Activated T-helper 1 cell treated with anti-CD3 and anti-CD28 coated beads, Interleukin-12 subunit alpha, Interleukin-12 subunit beta, Interleukin-2, Interleukin-4 antibody, amounts not matched to agents 30 ng/mL and 10 ng/mL and 1 ng/mL, durations not matched to agents 14 hours and 24 hours and 36 hours (primary cell): Measurements from ENCODE around the gene KEL. TPM values are rescaled to one million over a fixed set of nuclear protein-coding genes. Genes with fewer than 3 reads are reported as not detected.

Source experiments
- DNase-seq: peaks from one replicate; pipeline ENCODE4 v3.0.0; 2021; ENCODE audit warnings: low spot score
- H3K27ac Mint-ChIP-seq: one replicate; pipeline ENCODE4 v1.8.0; 2021; ENCODE audit warnings: mild to moderate bottlenecking, mixed read lengths
- H3K27me3 Mint-ChIP-seq: one replicate; pipeline ENCODE4 v1.8.0; 2022; ENCODE audit warnings: mild to moderate bottlenecking, moderate library complexity, mixed read lengths; ENCODE audit not compliant: insufficient read depth
- H3K36me3 Mint-ChIP-seq: one replicate; pipeline ENCODE4 v1.8.0; 2021; ENCODE audit warnings: low read depth, mixed read lengths
- H3K4me1 Mint-ChIP-seq: one replicate; pipeline ENCODE4 v1.8.0; 2021; ENCODE audit warnings: low read depth, mixed read lengths
- H3K4me3 Mint-ChIP-seq: one replicate; pipeline ENCODE4 v1.8.0; 2021; ENCODE audit warnings: mild to moderate bottlenecking, moderate library complexity, mixed read lengths
- H3K9me3 Mint-ChIP-seq: one replicate; pipeline ENCODE4 v1.8.0; 2021; ENCODE audit warnings: mixed read lengths
- intact Hi-C: fragments of 100-400 bp; cut with micrococcal nuclease; formaldehyde crosslinking; loops from one replicate; pipeline ENCODE4 v1.15.1; 2024
- total RNA-seq: library from RNA; stranded (reverse); gene quantifications from 2 replicates; pipeline ENCODE4 v1.2.3, GENCODE V29; 2022

The KEL gene
- total RNA-seq, 1 donor from 2014 or later: not detected

DNA sequence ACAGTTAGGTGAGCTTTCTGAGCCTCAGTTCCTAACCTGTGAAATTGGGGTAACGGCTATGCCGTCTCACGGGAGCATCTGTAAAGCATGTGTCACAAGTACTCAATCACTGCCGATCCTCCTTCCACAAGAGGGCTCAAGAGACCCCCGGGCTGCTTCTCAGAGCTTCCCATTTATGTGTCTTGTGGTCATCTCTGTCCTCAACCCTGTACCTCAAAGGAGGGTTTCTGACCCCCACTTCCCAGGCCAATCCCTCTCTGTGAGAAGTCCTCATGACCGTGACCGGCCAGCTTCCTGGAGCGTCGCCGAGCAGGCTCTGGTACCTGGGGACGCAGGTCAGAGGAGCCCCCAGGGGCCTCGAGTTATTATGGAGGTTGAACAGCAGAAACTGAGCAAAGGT lies 28.1 kb downstream of the KEL start:
- Mint-ChIP-seq H3K27ac (no peak overlapping the region), H3K4me1 (no peaks in the 10 kb centered on the region), H3K9me3 (no peaks in the 10 kb centered on the region), H3K4me3 (no peak overlapping the region), H3K36me3 (no peaks in the 10 kb centered on the region), H3K27me3 (peaks cover 8% of the 10 kb centered on the region)
- DNase-seq: no peak
- intact Hi-C loops: no loop called here

GRCh38 chr7:142933624-142934023 lies 28.5 kb downstream of the KEL start, which contains the start of gene TRPV5:
TSS of gene TRPV5 (minus strand) at chr7:142933746. CDS start at chr7:142933459, 287 bp downstream.
- H3K27me3 Mint-ChIP-seq: peaks cover 5% of the 10 kb centered on the region
- DNase-seq: no peak
- H3K4me3 Mint-ChIP-seq: no peak within 1 kb of the TSS
- no peaks in the 10 kb centered on the region for H3K36me3 Mint-ChIP-seq
- intact Hi-C loops: no loop called here
- no peaks in the 10 kb centered on the region for H3K4me1 Mint-ChIP-seq
- no peaks in the 10 kb centered on the region for H3K9me3 Mint-ChIP-seq
- no peak within 1 kb of the TSS for H3K27ac Mint-ChIP-seq

DNA sequence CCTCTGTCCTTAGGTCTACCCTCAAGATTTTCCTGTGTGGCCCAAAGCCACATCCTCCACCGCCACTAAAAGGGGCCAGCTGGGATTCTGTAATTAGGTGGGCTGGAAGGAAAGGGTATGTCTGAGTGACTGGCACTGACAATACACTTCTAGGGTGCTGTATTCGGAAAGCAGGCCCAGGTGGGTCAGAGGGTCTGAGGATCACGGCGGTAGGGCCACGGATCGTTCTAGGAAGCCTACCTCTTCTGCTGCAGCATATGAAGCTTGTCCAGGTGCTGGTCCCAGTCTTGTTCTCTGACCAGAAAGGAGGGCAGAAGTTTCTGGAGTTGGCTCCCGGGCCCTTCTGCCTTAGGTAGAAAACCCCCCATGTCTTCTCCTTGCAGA lies 29.1 kb downstream of the KEL start:
- Mint-ChIP-seq H3K27ac (no peak overlapping the region), H3K4me3 (no peak overlapping the region), H3K4me1 (no peaks in the 10 kb centered on the region), H3K9me3 (no peaks in the 10 kb centered on the region), H3K27me3 (peaks cover 5% of the 10 kb centered on the region), H3K36me3 (no peaks in the 10 kb centered on the region)
- intact Hi-C loops: no loop called here
- no peak for DNase-seq

GRCh38 chr7:142932386-142933091 lies 29.6 kb downstream of the KEL start:
- H3K36me3 Mint-ChIP-seq: no peaks in the 10 kb centered on the region
- H3K27me3 Mint-ChIP-seq: peaks cover 5% of the 10 kb centered on the region
- intact Hi-C loops: no loop called here
- no peaks in the 10 kb centered on the region for H3K9me3 Mint-ChIP-seq
- DNase-seq: no peak
- no peaks in the 10 kb centered on the region for H3K4me1 Mint-ChIP-seq
- no peak overlapping the region for H3K27ac Mint-ChIP-seq
- no peak overlapping the region for H3K4me3 Mint-ChIP-seq

DNA sequence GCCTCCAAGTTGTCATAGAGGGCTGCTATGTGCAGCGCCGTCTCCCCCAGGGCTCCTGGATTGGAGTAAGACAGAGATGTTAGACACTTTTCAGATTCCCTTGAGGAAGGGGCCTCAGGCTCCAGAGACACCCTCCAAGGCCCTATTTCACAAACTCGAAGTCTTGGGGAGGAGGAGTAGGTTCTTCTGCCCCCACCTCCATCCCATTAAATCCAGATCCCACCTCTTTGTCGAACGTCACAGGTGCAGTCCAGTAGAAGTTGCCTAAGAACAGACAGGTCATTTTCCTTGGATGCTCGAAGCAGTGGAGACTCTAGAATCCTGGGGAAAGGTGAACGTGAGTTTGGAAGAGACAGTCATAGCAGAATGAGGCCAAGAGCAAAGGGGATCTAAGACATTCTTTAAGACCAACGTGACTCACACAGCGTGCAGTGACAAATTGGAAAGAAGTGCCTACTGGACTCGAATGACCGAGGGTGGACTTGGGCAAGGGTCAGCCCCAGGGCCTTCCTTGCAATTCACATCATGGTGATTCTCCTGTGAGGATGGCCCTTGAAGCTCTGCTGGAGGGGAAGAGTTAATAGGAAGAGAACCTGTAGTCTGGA lies 31.9 kb downstream of the KEL start:
- intact Hi-C loops: no loop called here
- Mint-ChIP-seq H3K4me1 (no peaks in the 10 kb centered on the region), H3K36me3 (no peaks in the 10 kb centered on the region), H3K27ac (no peak overlapping the region), H3K4me3 (no peak overlapping the region), H3K9me3 (no peaks in the 10 kb centered on the region), H3K27me3 (peaks cover 5% of the 10 kb centered on the region)
- no peak for DNase-seq

GRCh38 chr7:142927949-142928348 lies 34.2 kb downstream of the KEL start:
- no peak for DNase-seq

DNA sequence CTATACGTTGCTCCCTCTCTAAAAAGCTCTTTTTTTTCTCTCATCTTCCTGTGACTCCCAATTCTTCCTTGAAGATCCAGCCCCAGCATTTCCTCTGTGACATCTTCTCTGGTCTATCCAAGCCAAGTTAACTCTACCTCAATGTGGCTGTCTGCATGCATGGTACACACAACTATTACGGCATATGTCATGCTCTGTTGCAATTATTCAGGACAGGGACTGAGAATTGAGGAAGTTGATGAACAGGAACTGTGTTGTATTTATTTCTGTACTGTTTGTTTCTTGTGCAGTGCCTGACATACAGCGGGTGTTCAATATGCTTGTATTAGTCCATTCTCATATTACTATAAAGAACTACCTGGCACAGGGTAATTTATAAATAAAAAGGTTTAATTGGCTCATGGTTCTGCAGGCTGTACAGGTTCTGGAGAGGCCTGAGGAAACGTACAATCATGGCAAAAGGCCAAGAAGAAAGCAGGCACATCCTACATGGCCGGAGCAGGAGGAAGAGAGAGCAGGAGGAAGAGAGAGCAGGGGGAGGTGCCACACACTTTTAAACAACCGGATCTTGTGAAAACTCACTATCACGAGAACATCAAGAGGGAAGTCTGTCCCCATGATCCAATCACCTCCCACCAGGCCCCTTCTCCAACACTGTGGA lies 34.9 kb downstream of the KEL start:
- Mint-ChIP-seq H3K27ac (no peak overlapping the region), H3K9me3 (no peaks in the 10 kb centered on the region), H3K36me3 (no peaks in the 10 kb centered on the region), H3K4me1 (no peaks in the 10 kb centered on the region), H3K4me3 (no peak overlapping the region), H3K27me3 (no peaks in the 10 kb centered on the region)
- intact Hi-C loops: no loop called here
- no peak for DNase-seq

More at GRCh38 chr7:142927949-142928348, 34.2 kb downstream of the KEL start:
- Mint-ChIP-seq H3K9me3 (no peaks in the 10 kb centered on the region), H3K27me3 (peaks cover under 1% of the 10 kb centered on the region), H3K4me3 (no peak overlapping the region), H3K36me3 (no peaks in the 10 kb centered on the region), H3K4me1 (no peaks in the 10 kb centered on the region), H3K27ac (no peak overlapping the region)
- intact Hi-C loops: no loop called here

- DNase-seq: no peak
- intact Hi-C loops: no loop called here
- Mint-ChIP-seq H3K27me3 (no peaks in the 10 kb centered on the region), H3K4me1 (no peaks in the 10 kb centered on the region), H3K9me3 (no peaks in the 10 kb centered on the region), H3K27ac (no peak overlapping the region), H3K36me3 (no peaks in the 10 kb centered on the region), H3K4me3 (no peak overlapping the region)
Measured at GRCh38 chr7:142925413-142925812, 36.8 kb downstream of the KEL start.

GRCh38 chr7:142923391-142923790 lies 38.8 kb downstream of the KEL start:
- Mint-ChIP-seq H3K9me3 (no peaks in the 10 kb centered on the region), H3K36me3 (no peaks in the 10 kb centered on the region), H3K4me1 (no peaks in the 10 kb centered on the region), H3K27ac (no peak overlapping the region), H3K27me3 (no peaks in the 10 kb centered on the region), H3K4me3 (no peak overlapping the region)
- intact Hi-C loops: no loop called here
- no peak for DNase-seq

GRCh38 chr7:142919656-142920055 lies 42.5 kb downstream of the KEL start:
- no peaks in the 10 kb centered on the region for H3K36me3 Mint-ChIP-seq
- H3K4me3 Mint-ChIP-seq: no peak overlapping the region
- H3K27ac Mint-ChIP-seq: no peak overlapping the region
- intact Hi-C loops: no loop called here
- no peak for DNase-seq
- H3K27me3 Mint-ChIP-seq: peaks cover 4% of the 10 kb centered on the region
- no peaks in the 10 kb centered on the region for H3K4me1 Mint-ChIP-seq
- H3K9me3 Mint-ChIP-seq: no peaks in the 10 kb centered on the region

- Mint-ChIP-seq H3K36me3 (no peaks in the 10 kb centered on the region), H3K27me3 (peaks cover 8% of the 10 kb centered on the region), H3K27ac (no peak overlapping the region), H3K4me1 (no peaks in the 10 kb centered on the region), H3K9me3 (no peaks in the 10 kb centered on the region), H3K4me3 (no peak overlapping the region)
- no peak for DNase-seq
- intact Hi-C loops: no loop called here
Measured at GRCh38 chr7:142918901-142919300, 43.3 kb downstream of the KEL start.

DNA sequence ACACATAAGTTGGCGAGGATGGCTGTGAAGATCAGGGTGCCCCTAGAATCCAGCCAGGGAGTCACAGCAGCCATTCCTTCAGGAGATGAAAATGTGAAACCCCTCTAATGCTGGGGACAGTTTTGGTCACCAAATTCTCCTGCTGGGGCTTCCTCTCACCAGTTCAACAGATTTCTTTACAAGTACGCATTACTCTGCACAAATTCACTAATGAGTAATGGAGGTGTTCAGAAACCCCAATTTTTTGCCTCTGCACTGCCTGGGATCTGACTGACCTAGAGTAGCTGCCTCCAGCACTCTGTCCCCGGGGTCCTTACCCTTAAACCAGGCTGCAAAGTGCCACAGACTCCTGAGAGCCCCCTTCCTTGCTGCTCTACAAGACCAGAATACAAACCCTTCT lies 44.7 kb downstream of the KEL start:
- no peak for DNase-seq
- Mint-ChIP-seq H3K4me1 (no peaks in the 10 kb centered on the region), H3K27me3 (peaks cover 11% of the 10 kb centered on the region), H3K4me3 (no peak overlapping the region), H3K27ac (no peak overlapping the region), H3K9me3 (no peaks in the 10 kb centered on the region), H3K36me3 (no peaks in the 10 kb centered on the region)
- intact Hi-C loops: no loop called here

GRCh38 chr7:142916508-142916907 lies 45.7 kb downstream of the KEL start:
- intact Hi-C loops: no loop called here
- H3K9me3 Mint-ChIP-seq: no peaks in the 10 kb centered on the region
- H3K27me3 Mint-ChIP-seq: peaks cover 17% of the 10 kb centered on the region
- no peaks in the 10 kb centered on the region for H3K36me3 Mint-ChIP-seq
- DNase-seq: no peak
- H3K4me1 Mint-ChIP-seq: no peaks in the 10 kb centered on the region
- no peak overlapping the region for H3K4me3 Mint-ChIP-seq
- H3K27ac Mint-ChIP-seq: no peak overlapping the region
